ENCODE results near the gene DNAJC1.

DNAJC1 gene

GRCh38 chr10:21926949-21927348, 76.6 kb downstream of the DNAJC1 start:
- no peak for DNase-seq (ENCODE audit: extremely low read depth, insufficient read length)
- no peaks in the 10 kb centered on the region for H3K36me3 ChIP-seq (ENCODE audit: control insufficient read depth, insufficient read depth, low read length)
- TF ChIP-seq CTCF (IDR thresholded peaks at IDR 0.05; ENCODE audit: insufficient read depth, low read length, poor library complexity, severe bottlenecking) = no peak
- H3K4me3 ChIP-seq (replicated peaks; ENCODE audit: low read depth, low read length) = no peak overlapping the region
- no peaks in the 10 kb centered on the region for H3K27me3 ChIP-seq (replicated peaks; ENCODE audit: control insufficient read depth, insufficient read depth, low read length)

DNA sequence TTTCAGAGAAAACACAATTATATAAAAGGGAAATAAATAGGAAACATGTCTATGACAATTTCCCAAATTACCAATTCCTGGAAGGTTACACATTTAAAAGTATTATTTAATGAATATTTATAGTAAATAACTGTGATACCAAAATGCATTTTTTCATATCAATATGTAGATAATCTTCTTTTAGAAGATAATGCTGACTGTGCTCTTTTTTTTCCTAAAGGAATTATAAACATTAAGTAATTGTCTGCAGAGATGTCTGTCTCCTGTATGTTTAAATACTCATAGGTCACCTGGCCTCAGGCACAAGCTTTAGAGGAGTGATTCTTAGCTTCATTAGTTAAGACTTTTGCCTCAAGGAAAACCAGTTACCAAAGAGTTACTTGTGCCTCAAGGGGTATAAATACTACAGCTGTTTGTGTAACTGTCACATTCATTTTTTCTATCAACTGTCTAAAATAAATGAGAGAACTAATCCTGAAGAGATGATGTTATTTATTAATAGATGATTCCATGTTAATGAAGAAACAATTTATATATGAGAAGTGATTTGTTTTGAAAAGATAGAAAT, 77.1 kb downstream of the DNAJC1 start:
- no peak for DNase-seq (ENCODE audit: extremely low read depth, insufficient read length)
- no peak for TF ChIP-seq CTCF (IDR thresholded peaks at IDR 0.05; ENCODE audit: insufficient read depth, low read length, poor library complexity, severe bottlenecking)
- Histone ChIP-seq H3K27me3 (replicated peaks; ENCODE audit: control insufficient read depth, insufficient read depth, low read length) (no peaks in the 10 kb centered on the region), H3K36me3 (ENCODE audit: control insufficient read depth, insufficient read depth, low read length) (no peaks in the 10 kb centered on the region), H3K4me3 (replicated peaks; ENCODE audit: low read depth, low read length) (no peak overlapping the region)

DNA sequence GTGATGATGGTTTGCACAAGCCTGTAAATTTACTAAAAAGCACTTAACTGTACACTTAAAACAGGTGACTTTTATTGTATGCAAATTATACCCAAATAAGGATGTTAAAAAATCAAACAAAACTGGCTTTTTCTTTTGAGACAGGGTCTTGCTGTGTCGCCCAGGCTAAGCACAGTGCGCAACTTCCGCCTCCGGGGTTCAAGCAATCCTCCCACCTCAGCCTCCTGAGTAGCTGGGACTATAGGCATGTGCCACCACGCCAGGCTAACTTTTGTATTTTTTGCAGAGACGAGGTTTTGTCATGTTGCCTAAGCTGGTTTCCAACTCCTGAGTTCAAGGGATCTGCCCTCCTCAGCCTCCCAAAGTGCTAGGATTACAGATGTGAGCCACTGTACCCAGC, 77.7 kb downstream of the DNAJC1 start:
- no peaks in the 10 kb centered on the region for H3K36me3 ChIP-seq (ENCODE audit: control insufficient read depth, insufficient read depth, low read length)
- no peak overlapping the region for H3K4me3 ChIP-seq (replicated peaks; ENCODE audit: low read depth, low read length)
- TF ChIP-seq CTCF (IDR thresholded peaks at IDR 0.05; ENCODE audit: insufficient read depth, low read length, poor library complexity, severe bottlenecking) = no peak
- DNase-seq (ENCODE audit: extremely low read depth, insufficient read length) = no peak
- H3K27me3 ChIP-seq (replicated peaks; ENCODE audit: control insufficient read depth, insufficient read depth, low read length) = no peaks in the 10 kb centered on the region

DNA sequence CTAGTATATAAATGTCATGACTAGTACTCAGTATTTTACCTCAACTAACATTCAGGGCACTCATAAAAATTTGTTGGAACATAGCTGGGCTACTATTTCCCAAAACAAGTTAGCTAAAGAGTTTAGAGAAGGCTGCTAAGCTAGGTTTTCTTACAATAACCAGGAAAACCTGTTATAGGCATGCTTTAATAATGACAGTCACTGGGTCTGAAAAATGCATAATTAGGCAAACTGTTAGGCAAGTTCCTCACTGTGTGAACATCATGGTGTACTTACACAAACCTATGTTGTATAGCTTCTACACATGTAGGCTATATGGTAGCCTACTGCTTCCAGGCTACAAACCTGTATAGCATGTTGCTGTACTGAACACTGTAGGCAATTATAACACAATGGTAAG, 79.0 kb downstream of the DNAJC1 start:
- Histone ChIP-seq H3K4me3 (replicated peaks; ENCODE audit: low read depth, low read length) (no peak overlapping the region), H3K36me3 (ENCODE audit: control insufficient read depth, insufficient read depth, low read length) (no peaks in the 10 kb centered on the region), H3K27me3 (replicated peaks; ENCODE audit: control insufficient read depth, insufficient read depth, low read length) (no peaks in the 10 kb centered on the region)
- DNase-seq (ENCODE audit: extremely low read depth, insufficient read length) = no peak
- no peak for TF ChIP-seq CTCF (IDR thresholded peaks at IDR 0.05; ENCODE audit: insufficient read depth, low read length, poor library complexity, severe bottlenecking)

DNA sequence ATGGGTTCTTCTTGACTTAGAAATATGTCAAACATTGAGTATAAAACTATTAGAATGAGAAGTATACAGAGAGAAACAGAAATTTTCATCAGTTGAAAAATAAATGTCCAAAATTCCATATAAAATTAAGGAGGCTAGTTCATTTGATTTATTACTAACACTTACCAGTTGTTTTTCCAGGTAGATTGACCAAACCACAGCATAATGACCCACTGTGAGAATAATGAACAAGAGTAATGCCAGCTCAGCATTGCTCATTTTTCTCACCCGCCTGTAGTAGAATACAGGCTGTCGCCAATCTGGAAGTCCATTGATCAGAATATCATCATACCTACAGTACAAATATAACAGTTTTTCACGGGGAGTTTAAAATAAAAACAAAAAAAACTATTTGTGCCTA, 82.9 kb downstream of the DNAJC1 start:
- DNase-seq (ENCODE audit: extremely low read depth, insufficient read length) = no peak
- TF ChIP-seq CTCF (IDR thresholded peaks at IDR 0.05; ENCODE audit: insufficient read depth, low read length, poor library complexity, severe bottlenecking) = no peak
- H3K4me3 ChIP-seq (replicated peaks; ENCODE audit: low read depth, low read length) = no peak overlapping the region
- no peaks in the 10 kb centered on the region for H3K36me3 ChIP-seq (ENCODE audit: control insufficient read depth, insufficient read depth, low read length)
- no peaks in the 10 kb centered on the region for H3K27me3 ChIP-seq (replicated peaks; ENCODE audit: control insufficient read depth, insufficient read depth, low read length)

DNA sequence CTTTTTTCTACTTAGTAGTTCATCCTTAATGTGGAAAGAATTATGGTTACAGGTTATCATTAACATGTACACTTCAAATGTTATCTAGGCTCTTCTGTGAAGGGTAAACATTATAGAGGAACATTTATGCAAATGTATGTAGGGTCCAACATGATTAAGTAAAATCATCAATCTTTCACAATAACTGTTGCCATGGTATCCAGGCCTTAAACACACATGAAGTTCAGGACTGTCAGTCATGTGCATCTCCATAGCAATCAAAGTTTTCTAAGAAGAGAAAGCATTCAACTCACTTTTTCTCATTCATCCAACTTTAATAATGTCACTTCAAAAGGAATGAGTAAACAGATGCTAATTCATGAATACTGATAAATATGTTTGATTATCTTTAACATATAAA, 83.6 kb downstream of the DNAJC1 start:
- no peak for TF ChIP-seq CTCF (IDR thresholded peaks at IDR 0.05; ENCODE audit: insufficient read depth, low read length, poor library complexity, severe bottlenecking)
- Histone ChIP-seq H3K4me3 (replicated peaks; ENCODE audit: low read depth, low read length) (no peak overlapping the region), H3K36me3 (ENCODE audit: control insufficient read depth, insufficient read depth, low read length) (no peaks in the 10 kb centered on the region), H3K27me3 (replicated peaks; ENCODE audit: control insufficient read depth, insufficient read depth, low read length) (no peaks in the 10 kb centered on the region)
- no peak for DNase-seq (ENCODE audit: extremely low read depth, insufficient read length)

Measured in GM06990 (cell line).